ENCODE measurements around the gene FAM177A1. TPM values are rescaled to one million over a fixed set of nuclear protein-coding genes. Genes with fewer than 3 reads are reported as not detected.

The FAM177A1 gene
- polyA plus RNA-seq, 2 of the 4 experiments (the other 2 are of a cell fraction): 76.9 to 102 TPM

DNA sequence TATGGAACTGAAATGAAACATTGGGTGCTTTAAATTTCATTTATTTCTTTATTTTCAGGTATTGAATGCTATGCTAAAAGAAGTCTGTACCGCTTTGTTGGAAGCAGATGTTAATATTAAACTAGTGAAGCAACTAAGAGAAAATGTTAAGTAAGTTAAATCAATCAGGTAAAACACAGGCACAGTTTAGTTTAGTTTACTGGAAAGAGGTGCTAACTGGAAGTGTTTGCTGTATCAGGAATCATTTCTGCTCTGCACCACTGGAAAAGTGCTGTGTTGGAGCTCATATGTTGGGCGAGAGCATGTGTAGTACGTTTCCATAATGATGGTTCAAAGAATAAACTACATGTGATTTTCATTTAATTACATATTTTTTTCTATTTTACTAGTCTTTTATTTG, 46.6 kb upstream of the FAM177A1 start:
- DNase-seq (ENCODE audit: low read depth in 1 of 2, low spot score in 1 of 2) (no peak), FAIRE-seq (no peak), ATAC-seq (no peak)
- POLR2A ChIA-PET: no interaction called here
- WGBS (ENCODE audit: missing lambda C conversion rate): 95% methylated on average over 3 of the region's 3 CpGs
- Histone ChIP-seq H3K27ac (no peak overlapping the region), H3K4me1 (no peaks in the 10 kb centered on the region), H3K4me2 (no peak overlapping the region), H3K4me3 (no peak overlapping the region), H3K9me3 (no peaks in the 10 kb centered on the region)
- TF ChIP-seq EHF (CRISPR knock-in tag; IDR thresholded peaks at IDR 0.05): no peak
- TF ChIP-seq KDM1A (IDR thresholded peaks at IDR 0.05; ENCODE audit: low read depth): no peak
- no peak for TF ChIP-seq FOSB (CRISPR knock-in tag; IDR thresholded peaks at IDR 0.05)
- no peak for TF ChIP-seq FOXS1 (CRISPR knock-in tag; IDR thresholded peaks at IDR 0.05)
- no peak for TF ChIP-seq POLR2A (IDR thresholded peaks at IDR 0.05; ENCODE audit: low read length)
- TF ChIP-seq MAFK (IDR thresholded peaks at IDR 0.05; ENCODE audit: partially characterized antibody): no peak
- no peak for TF ChIP-seq ZSCAN20 (CRISPR knock-in tag; IDR thresholded peaks at IDR 0.05)
- TF ChIP-seq PBX3 (IDR thresholded peaks at IDR 0.05): no peak
- TF ChIP-seq MAZ (IDR thresholded peaks at IDR 0.05; ENCODE audit: borderline replicate concordance, low read depth, low read length): no peak
- no peak for TF ChIP-seq JUN (IDR thresholded peaks at IDR 0.05)
- TF ChIP-seq RNF2 (IDR thresholded peaks at IDR 0.05; ENCODE audit: borderline replicate concordance, low read depth): no peak
- no peak for TF ChIP-seq ESRRA (IDR thresholded peaks at IDR 0.05; ENCODE audit: borderline replicate concordance, low read length)
- no peak for TF ChIP-seq REST (IDR thresholded peaks at IDR 0.05)
- no peak for TF ChIP-seq MYC (IDR thresholded peaks at IDR 0.05; ENCODE audit: borderline replicate concordance, low read length)
- no peak for TF ChIP-seq SMC3 (IDR thresholded peaks at IDR 0.05)
- TF ChIP-seq CBX2 (IDR thresholded peaks at IDR 0.05; ENCODE audit: borderline replicate concordance, low read depth): no peak
- TF ChIP-seq RFX5 (IDR thresholded peaks at IDR 0.05): no peak
- CTCF ChIA-PET: interaction anchor here (1.8 kb wide), 1 partner anchor 11 kb away, joined by 7 read pairs; no protein-coding TSS in a partner anchor

DNA sequence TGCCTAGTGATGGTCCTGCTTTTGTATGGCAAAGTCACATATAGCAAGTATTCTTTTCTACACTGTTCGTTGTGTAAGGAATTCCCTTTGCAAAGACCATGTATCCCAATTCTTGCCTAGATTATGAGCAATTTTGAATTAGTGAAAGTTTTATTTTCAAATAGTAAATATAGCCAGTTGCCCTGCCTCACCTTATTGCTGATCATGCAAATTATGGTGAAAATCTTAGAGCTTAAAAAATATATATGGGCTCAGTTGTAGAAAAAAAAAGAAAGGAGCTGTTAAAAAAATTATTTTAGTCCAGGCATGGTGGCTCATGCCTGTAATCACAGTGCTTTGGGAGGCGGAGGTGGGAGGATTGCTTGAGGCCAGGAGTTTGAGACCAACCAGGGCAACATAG, 44.5 kb upstream of the FAM177A1 start:
- no peak for ATAC-seq
- Histone ChIP-seq H3K4me3 (no peak overlapping the region), H3K27ac (no peak overlapping the region), H3K4me2 (no peak overlapping the region), H3K9me3 (no peaks in the 10 kb centered on the region), H3K4me1 (no peaks in the 10 kb centered on the region)
- 93% methylated on average over 2 of the region's 2 CpGs for WGBS (ENCODE audit: missing lambda C conversion rate)
- FAIRE-seq: no peak
- no peak for DNase-seq (ENCODE audit: low read depth in 1 of 2, low spot score in 1 of 2)
- TF ChIP-seq MAFK (IDR thresholded peaks at IDR 0.05; ENCODE audit: partially characterized antibody): peak; percentile 93
- TF ChIP-seq FOXS1 (CRISPR knock-in tag; IDR thresholded peaks at IDR 0.05): no peak
- ChIA-PET CTCF (interaction anchor here (0.7 to 1.4 kb wide), 4 partner anchors 19 to 329 kb away, joined by 3 to 5 read pairs (median 4); partner anchors contain the start of gene SRP54), POLR2A (interaction anchor here (0.8 kb wide), 1 partner anchor 12 kb away, joined by 5 read pairs; no protein-coding TSS in a partner anchor)

GRCh38 chr14:35004839-35005238, 41.2 kb upstream of the FAM177A1 start:
- no peak overlapping the region for H3K27ac ChIP-seq
- ChIA-PET CTCF (interaction anchor here (1.6 to 2.1 kb wide), 2 partner anchors 14 to 21 kb away, joined by 3 to 5 read pairs; no protein-coding TSS in a partner anchor), POLR2A (interaction anchor here (0.7 kb wide), 1 partner anchor 22 kb away, joined by 3 read pairs; the partner anchor contains the start of gene SRP54)
- no peaks in the 10 kb centered on the region for H3K4me1 ChIP-seq
- H3K4me2 ChIP-seq: no peak overlapping the region
- ATAC-seq: no peak
- DNase-seq (ENCODE audit: low read depth in 1 of 2, low spot score in 1 of 2): no peak
- no peak overlapping the region for H3K4me3 ChIP-seq
- no peak for FAIRE-seq
- H3K9me3 ChIP-seq: no peaks in the 10 kb centered on the region
- TF ChIP-seq, protein P1, sequence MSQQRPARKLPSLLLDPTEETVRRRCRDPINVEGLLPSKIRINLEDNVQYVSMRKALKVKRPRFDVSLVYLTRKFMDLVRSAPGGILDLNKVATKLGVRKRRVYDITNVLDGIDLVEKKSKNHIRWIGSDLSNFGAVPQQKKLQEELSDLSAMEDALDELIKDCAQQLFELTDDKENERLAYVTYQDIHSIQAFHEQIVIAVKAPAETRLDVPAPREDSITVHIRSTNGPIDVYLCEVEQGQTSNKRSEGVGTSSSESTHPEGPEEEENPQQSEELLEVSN (IDR thresholded peaks at IDR 0.05; ENCODE audit: borderline replicate concordance, low read depth): no peak
- TF ChIP-seq EP300 (IDR thresholded peaks at IDR 0.05): no peak
- WGBS (ENCODE audit: missing lambda C conversion rate): 90% methylated on average over 1 of the region's 1 CpG
